K562 (cell line): ENCODE measurements around the gene PPP1R13B. TPM values are rescaled to one million over a fixed set of nuclear protein-coding genes. Genes with fewer than 3 reads are reported as not detected.

ENCODE experiments used
- CEBPZ ChIP-seq: fragments of 150-350 bp; IDR thresholded peaks from 2 replicates; pipeline ENCODE4 v1.6.1; 2014; ENCODE audit warnings: low read depth, mild to moderate bottlenecking, low read length, borderline replicate concordance
- IRF9 ChIP-seq: fragments of 450-650 bp; IDR thresholded peaks from 2 replicates; pipeline ENCODE4 v1.6.1; 2016; ENCODE audit warnings: missing biosample characterization, missing genetic modification characterization
- RB1 ChIP-seq: fragments of 450-650 bp; IDR thresholded peaks from 2 replicates; pipeline ENCODE4 v1.6.1; 2017; ENCODE audit warnings: low read depth, mild to moderate bottlenecking
- RREB1 ChIP-seq: fragments of 250-450 bp; sonication (Bioruptor Pico); IDR thresholded peaks from 2 replicates; pipeline ENCODE4 v1.4.0; 2020
- TOE1 ChIP-seq, 2 experiments: fragments of 450-650 bp in 1 of 2; sonication (generic) in 1 of 2; formaldehyde crosslinking in 1 of 2; IDR thresholded peaks; 2 replicates each; pipeline versions ENCODE4 v1.7.1 to v1.8.0; 2016 to 2022; ENCODE audit warnings: borderline replicate concordance in 2 of 2, mild to moderate bottlenecking in 2 of 2, antibody characterized with exemption in 1 of 2, inconsistent platforms in 1 of 2, low read depth in 1 of 2, missing genetic modification reagents in 1 of 2, moderate library complexity in 1 of 2
- TSHZ1 ChIP-seq: fragments of 250-450 bp; sonication (Bioruptor Pico); IDR thresholded peaks from 2 replicates; pipeline ENCODE4 v1.4.0; 2020; ENCODE audit warnings: mild to moderate bottlenecking, moderate library complexity
- USF1 ChIP-seq: sonication (generic); formaldehyde crosslinking; IDR thresholded peaks from 2 replicates; pipeline ENCODE4 v1.9.0; 2022; ENCODE audit warnings: mild to moderate bottlenecking, missing genetic modification reagents
- ZFP36 ChIP-seq: fragments of 150-350 bp; IDR thresholded peaks from 2 replicates; pipeline ENCODE4 v1.6.1; 2018; ENCODE audit warnings: low read length, low read depth; ENCODE audit not compliant: partially characterized antibody
- ZNF695 ChIP-seq: fragments of 450-650 bp; formaldehyde crosslinking; IDR thresholded peaks from 2 replicates; pipeline ENCODE4 v1.4.0; 2020; ENCODE audit warnings: mild to moderate bottlenecking, moderate library complexity
- polyA plus RNA-seq, 8 experiments: library from polyadenylated mRNA; depleted of rRNA in 4 of 8; stranded (reverse) in 5 of 8; unstranded in 3 of 8; fragments of >200 nt; fragmentation: Nextera tagmentation in 2 of 8; fragmentation: Illumina TruSeq in 1 of 8; extraction: Ambion mirVana in 2 of 8; extraction: Trizol in 1 of 8; gene quantifications; 2 replicates each; pipeline versions ENCODE4 v1.2.1 to v1.2.3, GENCODE V29; 2011 to 2014; ENCODE audit warnings: inconsistent platforms in 1 of 8, missing spikeins in 1 of 8
- total RNA-seq, 7 experiments: library from RNA; depleted of rRNA in 6 of 7; stranded (reverse); fragments of >200 nt in 6 of 7; fragmentation: Illumina TruSeq in 2 of 7; extraction: Trizol in 2 of 7; gene quantifications; 2 replicates each; pipeline versions ENCODE4 v1.2.1 to v1.2.3, GENCODE V29; 2011 to 2021; ENCODE audit warnings: low replicate concordance in 1 of 7

Gene PPP1R13B
- total and polyA plus RNA-seq, 9 of the 15 experiments (the other 6 are each of a cell fraction or from before 2014, with no cell fraction given) = 0.03 to 1.7 (median 0.15) TPM

GRCh38 chr14:103746701-103747100 lies 100.7 kb downstream of the PPP1R13B start (continued):
- TF ChIP-seq CEBPZ (no peak), TSHZ1 (no peak), ZFP36 (peak; percentile 57), ZNF695 (CRISPR knock-in tag) (no peak), IRF9 (no peak), USF1 (0 out of 2 replicates have a peak, but pooled peaks have one; percentile 44), RB1 (no peak), RREB1 (CRISPR knock-in tag) (no peak), TOE1 (IDR thresholded peaks at IDR 0.05; ENCODE audit: borderline replicate concordance) (no peak), TOE1 (CRISPR knock-in tag; IDR thresholded peaks at IDR 0.05; ENCODE audit: borderline replicate concordance, low read depth) (no peak)
